PC-9 (cell line): Measurements from ENCODE around the gene TGFBR3. TPM values are rescaled to one million over a fixed set of nuclear protein-coding genes. Genes with fewer than 3 reads are reported as not detected.

ENCODE experiments used
- BruUV-seq: library from RNA; stranded (reverse); fragments of 400-500 nt; replicated peaks from 2 replicates; lab custom pipeline; 2021; lab: Mats Ljungman, UMichigan
- CTCF ChIA-PET: fragments of 300-600 bp; sonication (Branson Sonifier 250); formaldehyde crosslinking; loops from one replicate; lab custom pipeline; 2022; ENCODE audit warnings: antibody characterized with exemption; lab: Charles Lee
- POLR2A ChIA-PET: fragments of 300-600 bp; sonication (Branson Sonifier 250); formaldehyde crosslinking; loops from one replicate; lab custom pipeline; 2022; ENCODE audit warnings: antibody characterized with exemption; ENCODE audit not compliant: unreplicated experiment; lab: Charles Lee
- DNase-seq, 2 experiments: peaks; one replicate each; pipeline versions ENCODE4 v3.0.0 to v3.0.0-alpha.2; 2015 to 2022; ENCODE audit warnings: mixed read lengths in 1 of 2
- H2AFZ ChIP-seq: fragments of 200-600 bp; sonication (generic); 2 replicates; pipeline ENCODE4 v1.8.1; 2017; ENCODE audit warnings: antibody characterized with exemption
- H3F3A ChIP-seq: fragments of 200-600 bp; sonication (generic); 2 replicates; pipeline ENCODE4 v1.8.1; 2017; ENCODE audit warnings: antibody characterized with exemption, mild to moderate bottlenecking, low read depth; ENCODE audit not compliant: insufficient read depth
- H3K27ac ChIP-seq: fragments of 200-600 bp; sonication (generic); 2 replicates; pipeline ENCODE4 v1.6.1; 2016; ENCODE audit warnings: mixed run types
- H3K27me3 ChIP-seq: fragments of 200-600 bp; sonication (generic); 2 replicates; pipeline ENCODE4 v1.6.1; 2016; ENCODE audit warnings: low read depth, mixed run types; ENCODE audit not compliant: insufficient read depth
- H3K36me3 ChIP-seq: fragments of 200-600 bp; sonication (generic); 2 replicates; pipeline ENCODE4 v1.6.1; 2016; ENCODE audit warnings: low read depth, mixed run types
- H3K4me1 ChIP-seq: fragments of 200-600 bp; sonication (generic); replicated peaks from 2 replicates; pipeline ENCODE4 v1.6.1; 2016; ENCODE audit warnings: mixed run types; ENCODE audit not compliant: insufficient read depth
- H3K4me2 ChIP-seq: fragments of 200-600 bp; sonication (generic); 2 replicates; pipeline ENCODE4 v1.6.1; 2017; ENCODE audit warnings: mixed run types
- H3K4me3 ChIP-seq: fragments of 200-600 bp; sonication (generic); 2 replicates; pipeline ENCODE4 v1.6.1; 2016; ENCODE audit warnings: mixed run types
- H3K79me2 ChIP-seq: fragments of 200-600 bp; sonication (generic); 2 replicates; pipeline ENCODE4 v1.6.1; 2017; ENCODE audit warnings: low read depth, mixed run types
- H3K9me2 ChIP-seq: fragments of 200-600 bp; sonication (generic); 2 replicates; pipeline ENCODE4 v1.8.1; 2017; ENCODE audit warnings: mild to moderate bottlenecking; ENCODE audit not compliant: insufficient read depth
- H3K9me3 ChIP-seq: fragments of 200-600 bp; sonication (generic); 2 replicates; pipeline ENCODE4 v1.8.1; 2016; ENCODE audit warnings: low read depth; ENCODE audit not compliant: insufficient read depth
- H4K20me1 ChIP-seq: fragments of 200-600 bp; sonication (generic); 2 replicates; pipeline ENCODE4 v1.8.1; 2017; ENCODE audit not compliant: insufficient read depth
- CTCF ChIP-seq: fragments of 200-600 bp; sonication (generic); conservative IDR thresholded peaks from 2 replicates; pipeline ENCODE4 v1.6.1; 2017; ENCODE audit warnings: mixed run types, antibody characterized with exemption, mild to moderate bottlenecking, moderate library complexity
- EZH2 ChIP-seq: fragments of 200-600 bp; sonication (generic); IDR thresholded peaks from 2 replicates; pipeline ENCODE4 v1.8.0; 2017; ENCODE audit warnings: antibody characterized with exemption, low read depth
- intact Hi-C: fragments of 100-400 bp; cut with micrococcal nuclease; formaldehyde crosslinking; loops from one replicate; pipeline ENCODE4 v1.10.0; 2022; ENCODE audit not compliant: unreplicated experiment
- total RNA-seq: library from RNA; stranded (reverse); gene quantifications from 2 replicates; pipeline ENCODE4 v1.2.3, GENCODE V29; 2021

TGFBR3 gene
- total RNA-seq, 1 experiment from 2014 or later: 1.6 TPM

GRCh38 chr1:91633438-91633837 is 252.5 kb downstream of the TGFBR3 start:
- BruUV-seq: no TSS peak
- Histone ChIP-seq H3K4me3 (no peak overlapping the region), H3F3A (no peaks in the 10 kb centered on the region), H3K36me3 (no peaks in the 10 kb centered on the region), H3K9me3 (no peaks in the 10 kb centered on the region), H3K27me3 (no peaks in the 10 kb centered on the region), H3K4me2 (no peak overlapping the region), H3K79me2 (no peaks in the 10 kb centered on the region), H4K20me1 (no peaks in the 10 kb centered on the region), H3K4me1 (peaks cover 6% of the 10 kb centered on the region; the same call in 1 of the 2 replicates), H3K27ac (no peak overlapping the region), H2AFZ (no peak overlapping the region), H3K9me2 (no peaks in the 10 kb centered on the region)
- TF ChIP-seq CTCF (no peak), EZH2 (no peak)
- ChIA-PET CTCF (no interaction called here), POLR2A (no interaction called here)
- no peak for DNase-seq
- intact Hi-C loops: no loop called here

DNA sequence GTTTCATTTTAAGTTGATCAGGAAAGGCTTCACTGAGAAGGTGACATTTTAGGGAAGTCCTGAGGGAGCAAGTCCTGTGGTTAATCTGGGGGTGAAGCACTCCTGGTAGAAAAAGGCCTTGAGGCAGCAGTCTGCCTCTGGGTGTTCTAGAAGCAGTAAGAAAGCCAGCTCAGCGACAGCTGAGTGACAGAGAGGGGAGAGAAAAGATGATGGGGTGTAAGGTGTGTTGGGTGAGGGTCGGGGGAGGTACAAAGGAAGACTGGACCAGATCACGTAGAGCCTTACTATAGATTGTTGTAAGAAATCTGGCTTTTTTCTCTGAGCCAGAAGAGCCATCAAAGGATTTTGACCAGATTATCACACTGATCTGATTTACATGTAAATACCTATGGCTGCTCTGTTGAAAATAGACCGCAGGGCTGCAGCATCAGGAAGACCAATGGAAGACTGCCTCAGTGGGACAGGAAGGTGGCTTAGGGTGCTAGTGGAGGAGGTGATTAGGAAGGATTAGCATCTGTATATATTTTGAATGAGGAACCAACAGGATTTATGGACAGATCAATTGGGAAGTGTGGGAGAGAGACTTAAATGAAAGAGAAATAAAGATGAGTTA is 254.1 kb downstream of the TGFBR3 start:
- Histone ChIP-seq H3K9me2 (no peaks in the 10 kb centered on the region), H3K79me2 (no peaks in the 10 kb centered on the region), H3K27me3 (no peaks in the 10 kb centered on the region), H3K9me3 (no peaks in the 10 kb centered on the region), H3F3A (no peaks in the 10 kb centered on the region), H3K36me3 (no peaks in the 10 kb centered on the region), H4K20me1 (no peaks in the 10 kb centered on the region), H3K27ac (no peak overlapping the region), H3K4me3 (no peak overlapping the region), H3K4me1 (peaks cover 6% of the 10 kb centered on the region; the same call in 1 of the 2 replicates), H2AFZ (no peak overlapping the region; the same call in 1 of the 2 replicates), H3K4me2 (no peak overlapping the region)
- intact Hi-C loops: no loop called here
- no TSS peak for BruUV-seq
- POLR2A ChIA-PET: no interaction called here
- TF ChIP-seq CTCF: no peak
- no peak for TF ChIP-seq EZH2
- CTCF ChIA-PET: no interaction called here
- no peak for DNase-seq

DNA sequence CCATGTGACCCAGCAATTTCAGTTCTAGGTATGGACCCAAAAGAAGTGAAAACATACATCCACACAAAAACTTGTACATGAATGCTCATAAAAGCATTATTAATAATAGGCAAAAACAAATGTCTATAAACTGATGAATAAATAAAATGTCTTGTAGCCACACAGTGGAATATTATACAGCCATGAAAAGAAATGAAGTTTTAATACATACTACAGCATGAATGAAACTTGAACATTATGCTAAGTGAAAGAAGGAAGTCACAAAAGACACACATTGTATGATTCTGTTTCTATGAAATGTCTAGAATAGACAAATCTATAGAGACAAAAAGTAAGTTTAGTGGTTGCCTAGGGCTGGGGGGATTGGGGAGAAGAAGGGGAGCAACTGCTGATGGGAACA is 255.1 kb downstream of the TGFBR3 start:
- Histone ChIP-seq H3K9me3 (no peaks in the 10 kb centered on the region), H3K4me3 (no peak overlapping the region), H3K27ac (no peak overlapping the region), H3K9me2 (no peaks in the 10 kb centered on the region), H4K20me1 (no peaks in the 10 kb centered on the region), H3K27me3 (no peaks in the 10 kb centered on the region), H3K79me2 (no peaks in the 10 kb centered on the region), H3K4me2 (no peak overlapping the region), H2AFZ (no peak overlapping the region), H3K36me3 (no peaks in the 10 kb centered on the region), H3K4me1 (peaks cover 6% of the 10 kb centered on the region; the same call in 1 of the 2 replicates), H3F3A (no peaks in the 10 kb centered on the region)
- no TSS peak for BruUV-seq
- TF ChIP-seq CTCF (no peak), EZH2 (no peak)
- ChIA-PET CTCF (no interaction called here), POLR2A (no interaction called here)
- intact Hi-C loops: no loop called here
- no peak for DNase-seq

Other genes with a start within 250 kb of the TGFBR3 start
- gene BRDT, start 63.2 kb upstream of the TGFBR3 start, total RNA-seq: not detected in 2 replicates
- gene EPHX4, start 143.8 kb upstream of the TGFBR3 start, total RNA-seq: 3.2 and 3.3 TPM in 2 replicates
- not detected in 2 replicates for gene SETSIP, start 189.3 kb upstream of the TGFBR3 start, total RNA-seq
- gene BTBD8, start 194.2 kb upstream of the TGFBR3 start, total RNA-seq: 8.1 TPM in 2 replicates